Suprapubic skin (tissue), 3 donors: Measurements from ENCODE around the gene FRMD4B.

Experiments used
- CTCF ChIP-seq, 2 donors: fragments of 200-600 bp in 1 of 2; fragments of 450-650 bp in 1 of 2; sonication (generic) in 1 of 2; IDR thresholded peaks; one replicate each; pipeline ENCODE4 v1.5.1; 2016 to 2019; ENCODE audit warnings: antibody characterized with exemption in 2 of 2, mild to moderate bottlenecking in 1 of 2, moderate library complexity in 1 of 2
- EP300 ChIP-seq: sonication (generic); formaldehyde crosslinking; IDR thresholded peaks from one replicate; pipeline ENCODE4 v1.6.1; 2017; ENCODE audit warnings: antibody characterized with exemption
- POLR2A ChIP-seq, 2 donors: fragments of 450-650 bp; IDR thresholded peaks; one replicate each; pipeline ENCODE4 v1.6.1; 2017; ENCODE audit warnings: antibody characterized with exemption in 2 of 2, mild to moderate bottlenecking in 2 of 2, moderate library complexity in 2 of 2

- no peak for TF ChIP-seq CTCF (IDR thresholded peaks at IDR 0.05)
- TF ChIP-seq EP300 = no peak
- no peak for TF ChIP-seq POLR2A (IDR thresholded peaks at IDR 0.05)
Measured at GRCh38 chr3:69292959-69293574, 92.8 kb downstream of the FRMD4B start.
